ENCODE data around the gene DAPK2. TPM values are rescaled to one million over a fixed set of nuclear protein-coding genes. Genes with fewer than 3 reads are reported as not detected.
A peak's percentile ranks its signal among the peaks of the same experiment; 100 is the strongest.

Gene DAPK2
- total and polyA plus RNA-seq, 4 donors = 4.0 to 6.7 (median 6.7) TPM

- DNase-seq (ENCODE audit: low read depth in 4 of 6, low spot score in 6 of 6) = no peak
- Histone ChIP-seq H3K27me3 (ENCODE audit: control insufficient read depth, insufficient read depth, low read length) (peaks cover 9% of the 10 kb centered on the region), H3K9me3 (ENCODE audit: control insufficient read depth, insufficient read depth, low read length) (no peaks in the 10 kb centered on the region), H3K36me3 (ENCODE audit: control insufficient read depth, insufficient read depth, low read length) (no peaks in the 10 kb centered on the region), H3K4me3 (ENCODE audit: low read depth, low read length) (no peak overlapping the region), H3K27ac (ENCODE audit: low read depth, low read length) (no peak overlapping the region), H3K4me1 (ENCODE audit: control insufficient read depth, insufficient read depth, low read length) (peaks cover 19% of the 10 kb centered on the region)
- WGBS (ENCODE audit: insufficient coverage) = 91% methylated on average over 5 of the region's 5 CpGs
Measured at GRCh38 chr15:64045101-64045435, 1.2 kb downstream of the DAPK2 start.

GRCh38 chr15:64044300-64045100 is 1.8 kb downstream of the DAPK2 start:
- 87% methylated on average over 6 of the region's 7 CpGs for WGBS (ENCODE audit: insufficient coverage)
- DNase-seq (ENCODE audit: low read depth in 4 of 6, low spot score in 6 of 6) = no peak
- Histone ChIP-seq H3K9me3 (ENCODE audit: control insufficient read depth, insufficient read depth, low read length) (no peaks in the 10 kb centered on the region), H3K4me1 (ENCODE audit: control insufficient read depth, insufficient read depth, low read length) (peaks cover 19% of the 10 kb centered on the region), H3K27ac (ENCODE audit: low read depth, low read length) (no peak overlapping the region), H3K27me3 (ENCODE audit: control insufficient read depth, insufficient read depth, low read length) (peaks cover 9% of the 10 kb centered on the region), H3K4me3 (ENCODE audit: low read depth, low read length) (no peak overlapping the region), H3K36me3 (ENCODE audit: control insufficient read depth, insufficient read depth, low read length) (no peaks in the 10 kb centered on the region)

GRCh38 chr15:64038878-64039610 is 7.2 kb downstream of the DAPK2 start:
- no peak overlapping the region for H3K4me3 ChIP-seq (ENCODE audit: low read depth, low read length)
- 83% methylated on average over 1 of the region's 4 CpGs for WGBS (ENCODE audit: insufficient coverage)
- no peaks in the 10 kb centered on the region for H3K27me3 ChIP-seq (ENCODE audit: control insufficient read depth, insufficient read depth, low read length)
- no peak for DNase-seq (ENCODE audit: low read depth in 4 of 6, low spot score in 6 of 6)
- no peaks in the 10 kb centered on the region for H3K4me1 ChIP-seq (ENCODE audit: control insufficient read depth, insufficient read depth, low read length)
- no peaks in the 10 kb centered on the region for H3K9me3 ChIP-seq (ENCODE audit: control insufficient read depth, insufficient read depth, low read length)
- H3K36me3 ChIP-seq (ENCODE audit: control insufficient read depth, insufficient read depth, low read length) = peaks cover 2% of the 10 kb centered on the region
- H3K27ac ChIP-seq (ENCODE audit: low read depth, low read length) = no peak overlapping the region

GRCh38 chr15:64037966-64038365 is 8.3 kb downstream of the DAPK2 start:
- H3K36me3 ChIP-seq (ENCODE audit: control insufficient read depth, insufficient read depth, low read length) = peaks cover 2% of the 10 kb centered on the region
- H3K27ac ChIP-seq (ENCODE audit: low read depth, low read length) = no peak overlapping the region
- DNase-seq (ENCODE audit: low read depth in 4 of 6, low spot score in 6 of 6) = no peak
- H3K4me3 ChIP-seq (ENCODE audit: low read depth, low read length) = no peak overlapping the region
- no peaks in the 10 kb centered on the region for H3K9me3 ChIP-seq (ENCODE audit: control insufficient read depth, insufficient read depth, low read length)
- WGBS (ENCODE audit: insufficient coverage) = 77% methylated on average over 1 of the region's 2 CpGs
- H3K27me3 ChIP-seq (ENCODE audit: control insufficient read depth, insufficient read depth, low read length) = no peaks in the 10 kb centered on the region
- H3K4me1 ChIP-seq (ENCODE audit: control insufficient read depth, insufficient read depth, low read length) = no peaks in the 10 kb centered on the region

GRCh38 chr15:64037116-64037515 is 9.2 kb downstream of the DAPK2 start:
- H3K36me3 ChIP-seq (ENCODE audit: control insufficient read depth, insufficient read depth, low read length) = peaks cover 2% of the 10 kb centered on the region
- no peaks in the 10 kb centered on the region for H3K4me1 ChIP-seq (ENCODE audit: control insufficient read depth, insufficient read depth, low read length)
- H3K4me3 ChIP-seq (ENCODE audit: low read depth, low read length) = no peak overlapping the region
- no peak overlapping the region for H3K27ac ChIP-seq (ENCODE audit: low read depth, low read length)
- H3K27me3 ChIP-seq (ENCODE audit: control insufficient read depth, insufficient read depth, low read length) = no peaks in the 10 kb centered on the region
- no peak for DNase-seq (ENCODE audit: low read depth in 4 of 6, low spot score in 6 of 6)
- H3K9me3 ChIP-seq (ENCODE audit: control insufficient read depth, insufficient read depth, low read length) = no peaks in the 10 kb centered on the region
- 95% methylated on average over 3 of the region's 3 CpGs for WGBS (ENCODE audit: insufficient coverage)

- no peak overlapping the region for H3K27ac ChIP-seq (ENCODE audit: low read depth, low read length)
- no peaks in the 10 kb centered on the region for H3K9me3 ChIP-seq (ENCODE audit: control insufficient read depth, insufficient read depth, low read length)
- H3K4me3 ChIP-seq (ENCODE audit: low read depth, low read length) = no peak overlapping the region
- no peaks in the 10 kb centered on the region for H3K27me3 ChIP-seq (ENCODE audit: control insufficient read depth, insufficient read depth, low read length)
- WGBS (ENCODE audit: insufficient coverage) = no CpG with 5 or more reads among the region's 1 CpG
- DNase-seq (ENCODE audit: low read depth in 4 of 6, low spot score in 6 of 6) = peak in 2 of 6 donors; percentile 28 to 72
- peaks cover 2% of the 10 kb centered on the region for H3K36me3 ChIP-seq (ENCODE audit: control insufficient read depth, insufficient read depth, low read length)
- H3K4me1 ChIP-seq (ENCODE audit: control insufficient read depth, insufficient read depth, low read length) = no peaks in the 10 kb centered on the region
Measured at GRCh38 chr15:64035525-64035924, 10.8 kb downstream of the DAPK2 start.

GRCh38 chr15:64034519-64034918 is 11.8 kb downstream of the DAPK2 start:
- H3K36me3 ChIP-seq (ENCODE audit: control insufficient read depth, insufficient read depth, low read length) = peaks cover 2% of the 10 kb centered on the region
- no peaks in the 10 kb centered on the region for H3K9me3 ChIP-seq (ENCODE audit: control insufficient read depth, insufficient read depth, low read length)
- no peak overlapping the region for H3K4me3 ChIP-seq (ENCODE audit: low read depth, low read length)
- H3K27ac ChIP-seq (ENCODE audit: low read depth, low read length) = no peak overlapping the region
- no peaks in the 10 kb centered on the region for H3K27me3 ChIP-seq (ENCODE audit: control insufficient read depth, insufficient read depth, low read length)
- DNase-seq (ENCODE audit: low read depth in 4 of 6, low spot score in 6 of 6) = no peak
- no peaks in the 10 kb centered on the region for H3K4me1 ChIP-seq (ENCODE audit: control insufficient read depth, insufficient read depth, low read length)
- WGBS (ENCODE audit: insufficient coverage) = no CpG with 5 or more reads among the region's 4 CpGs

- H3K27ac ChIP-seq (ENCODE audit: low read depth, low read length) = no peak overlapping the region
- no peaks in the 10 kb centered on the region for H3K27me3 ChIP-seq (ENCODE audit: control insufficient read depth, insufficient read depth, low read length)
- WGBS (ENCODE audit: insufficient coverage) = 93% methylated on average over 4 of the region's 5 CpGs
- no peaks in the 10 kb centered on the region for H3K4me1 ChIP-seq (ENCODE audit: control insufficient read depth, insufficient read depth, low read length)
- no peak for DNase-seq (ENCODE audit: low read depth in 4 of 6, low spot score in 6 of 6)
- H3K36me3 ChIP-seq (ENCODE audit: control insufficient read depth, insufficient read depth, low read length) = peaks cover 2% of the 10 kb centered on the region
- no peaks in the 10 kb centered on the region for H3K9me3 ChIP-seq (ENCODE audit: control insufficient read depth, insufficient read depth, low read length)
- H3K4me3 ChIP-seq (ENCODE audit: low read depth, low read length) = no peak overlapping the region
Measured at GRCh38 chr15:64032329-64032728, 14.0 kb downstream of the DAPK2 start.

- no peaks in the 10 kb centered on the region for H3K4me1 ChIP-seq (ENCODE audit: control insufficient read depth, insufficient read depth, low read length)
- H3K9me3 ChIP-seq (ENCODE audit: control insufficient read depth, insufficient read depth, low read length) = no peaks in the 10 kb centered on the region
- H3K27me3 ChIP-seq (ENCODE audit: control insufficient read depth, insufficient read depth, low read length) = no peaks in the 10 kb centered on the region
- WGBS (ENCODE audit: insufficient coverage) = 100% methylated on average over 1 of the region's 4 CpGs
- no peaks in the 10 kb centered on the region for H3K36me3 ChIP-seq (ENCODE audit: control insufficient read depth, insufficient read depth, low read length)
- H3K27ac ChIP-seq (ENCODE audit: low read depth, low read length) = no peak overlapping the region
- no peak for DNase-seq (ENCODE audit: low read depth in 4 of 6, low spot score in 6 of 6)
- no peak overlapping the region for H3K4me3 ChIP-seq (ENCODE audit: low read depth, low read length)
Measured at GRCh38 chr15:64030123-64030522, 16.2 kb downstream of the DAPK2 start.

- no peaks in the 10 kb centered on the region for H3K4me1 ChIP-seq (ENCODE audit: control insufficient read depth, insufficient read depth, low read length)
- no peak overlapping the region for H3K4me3 ChIP-seq (ENCODE audit: low read depth, low read length)
- H3K27me3 ChIP-seq (ENCODE audit: control insufficient read depth, insufficient read depth, low read length) = no peaks in the 10 kb centered on the region
- no peaks in the 10 kb centered on the region for H3K36me3 ChIP-seq (ENCODE audit: control insufficient read depth, insufficient read depth, low read length)
- no peaks in the 10 kb centered on the region for H3K9me3 ChIP-seq (ENCODE audit: control insufficient read depth, insufficient read depth, low read length)
- 100% methylated on average over 3 of the region's 4 CpGs for WGBS (ENCODE audit: insufficient coverage)
- no peak overlapping the region for H3K27ac ChIP-seq (ENCODE audit: low read depth, low read length)
- no peak for DNase-seq (ENCODE audit: low read depth in 4 of 6, low spot score in 6 of 6)
Measured at GRCh38 chr15:64029633-64030032, 16.7 kb downstream of the DAPK2 start.
